NCI-H128 (cell line): ENCODE measurements around the gene CNGB1.
"Not testable (repeated sequence)": the region's sequence is repeated elsewhere in the genome, so short reads cannot be mapped to it uniquely, and the experiment has no call there.

Source experiments
- DNase-seq: peaks from one replicate; lab custom pipeline; 2025; ENCODE audit not compliant: unreplicated experiment; lab: John Stamatoyannopoulos, UW

CNGB1 gene

DNA sequence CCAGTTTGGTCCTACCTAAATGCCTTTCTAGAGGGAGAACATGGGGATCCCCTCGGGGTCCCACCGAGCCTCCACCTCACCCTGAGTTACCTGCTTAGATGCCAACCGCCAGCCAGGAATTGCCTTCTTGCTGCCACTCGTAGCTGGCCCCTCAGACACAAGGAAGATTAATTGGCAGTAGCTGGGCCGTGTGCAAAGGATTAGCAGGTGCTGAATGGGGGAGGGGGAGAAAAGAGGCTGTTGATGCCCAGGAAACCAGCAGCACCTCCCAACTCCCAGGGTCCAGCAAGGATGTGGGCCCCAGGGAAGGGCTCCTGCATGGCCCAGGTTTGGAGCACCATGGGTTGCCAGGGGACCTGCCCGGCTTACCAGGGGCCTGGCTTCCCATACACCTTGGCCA, at the start of gene CNGB1:
TSS of gene CNGB1 (minus strand) at position 159 of the 400 bp plus-strand sequence. CDS start 3,842 bp downstream, outside the sequence.
- DNase-seq = no peak

DNA sequence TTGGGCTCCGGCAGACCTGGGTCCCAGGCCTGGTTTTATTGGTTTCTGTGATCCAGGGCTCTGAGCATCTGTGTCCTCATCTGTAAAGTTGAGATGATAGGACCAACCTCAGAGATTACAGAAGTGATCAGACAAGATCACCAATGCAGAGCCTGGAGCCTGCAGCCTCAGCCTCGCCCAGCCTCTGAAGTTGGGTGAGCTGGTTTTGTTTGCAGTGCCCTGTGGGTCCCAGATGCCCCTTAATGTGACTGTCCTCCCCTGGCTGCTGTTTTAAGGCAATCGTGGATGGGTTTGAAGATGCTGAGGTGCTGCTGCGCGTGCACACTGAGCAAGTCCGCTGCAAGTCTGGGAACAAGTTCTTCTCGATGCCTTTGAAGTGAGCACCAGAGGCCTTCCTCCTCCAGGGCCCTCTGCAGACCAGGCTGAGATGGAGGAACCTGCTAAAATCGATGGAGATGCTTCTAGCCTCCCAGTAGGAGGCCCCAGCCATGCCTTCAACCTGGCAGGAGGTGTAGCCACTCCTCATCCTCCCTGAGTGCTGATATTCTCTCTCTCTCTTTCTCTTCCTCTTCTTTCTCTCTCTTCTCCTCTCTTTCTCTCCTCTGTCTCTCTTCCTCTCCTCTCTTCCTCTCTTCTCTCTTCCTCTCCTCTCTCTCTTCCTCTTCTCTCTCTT, 49.1 kb upstream of the CNGB1 start:
- no peak for DNase-seq

DNA sequence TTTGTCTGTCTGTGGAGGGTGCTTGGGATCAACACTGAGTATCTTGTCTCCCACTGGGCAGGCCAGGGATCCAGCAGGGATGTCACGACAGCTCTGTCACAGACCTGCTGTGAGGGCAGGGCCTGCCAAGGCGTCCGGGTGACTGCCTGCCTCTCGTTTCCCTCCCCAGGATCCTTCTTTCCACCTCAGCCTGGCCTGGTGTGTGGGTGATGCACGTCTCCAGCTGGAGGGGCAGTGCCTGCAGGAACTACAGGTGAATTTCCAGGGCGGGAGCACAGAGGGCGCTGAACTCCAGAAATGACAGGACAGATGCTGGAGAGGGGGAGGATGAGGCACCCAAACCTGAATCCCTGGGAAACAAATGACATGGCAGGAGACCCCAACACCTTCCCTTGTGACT, 47.9 kb upstream of the CNGB1 start:
- DNase-seq = no peak

DNA sequence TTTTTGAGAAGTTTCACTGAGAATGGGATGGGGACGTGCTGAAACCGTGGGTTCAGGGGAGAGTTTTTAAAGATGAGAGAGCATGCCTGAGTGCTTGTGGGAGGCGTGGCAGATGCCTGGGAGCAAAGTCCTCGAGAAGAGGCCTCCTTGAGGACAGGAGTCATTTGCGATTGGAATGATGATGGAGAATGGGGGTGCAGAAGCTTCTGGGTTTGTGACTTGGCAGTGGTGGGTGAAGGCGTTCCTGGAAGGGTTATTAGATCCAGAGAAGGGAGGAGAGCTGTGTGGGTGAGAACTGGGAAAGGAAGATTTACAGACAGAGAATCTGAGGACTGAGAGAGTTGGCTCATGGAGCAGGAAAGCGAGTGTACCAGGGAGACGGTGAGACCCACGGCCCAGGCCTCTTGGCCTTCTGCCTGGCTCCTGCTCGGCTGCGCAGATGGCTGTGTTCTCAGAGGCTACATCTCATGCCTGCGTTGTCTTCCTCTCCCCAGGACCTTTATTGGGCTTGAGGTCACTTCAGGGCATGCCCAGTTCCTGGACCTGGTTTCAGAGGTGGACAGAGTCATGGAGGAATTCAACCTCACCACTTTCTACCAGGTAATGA, 46.0 kb upstream of the CNGB1 start:
- no peak for DNase-seq

DNA sequence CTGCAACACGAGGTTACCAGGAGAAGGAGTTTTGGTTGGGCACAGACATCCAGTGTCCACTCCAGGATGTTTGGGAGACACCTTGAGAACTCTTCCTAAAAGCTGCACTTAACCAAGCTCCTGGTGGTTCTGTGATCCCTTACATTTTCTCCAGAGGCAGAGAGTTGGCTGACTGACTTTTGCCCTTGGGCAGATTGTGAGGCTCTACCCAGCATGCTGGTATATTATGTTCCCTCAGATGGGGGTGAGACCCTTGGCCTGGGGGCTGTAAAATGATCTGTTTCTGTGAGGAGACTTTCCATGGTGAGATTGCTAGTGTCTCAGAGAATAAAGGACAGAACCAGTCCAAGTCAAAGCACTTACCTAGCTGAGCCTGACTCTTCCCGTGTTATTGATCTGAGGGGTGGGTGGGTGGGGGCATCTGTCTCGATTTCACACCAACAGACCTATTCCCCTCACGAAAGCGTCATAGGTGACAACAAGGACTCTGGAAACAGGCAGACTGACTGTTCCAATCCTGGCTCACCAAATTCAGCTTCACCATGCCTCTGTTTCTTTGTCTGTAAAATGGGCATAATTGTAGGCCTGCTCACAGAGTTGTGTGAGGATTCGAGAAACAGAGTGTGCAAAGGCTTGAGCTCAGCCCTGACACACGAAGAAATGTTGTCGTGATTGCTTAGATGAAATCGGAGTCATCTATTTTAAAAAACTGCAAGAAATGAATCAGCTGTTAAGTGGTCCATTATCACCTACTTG, 42.5 kb upstream of the CNGB1 start:
- DNase-seq = no peak

DNA sequence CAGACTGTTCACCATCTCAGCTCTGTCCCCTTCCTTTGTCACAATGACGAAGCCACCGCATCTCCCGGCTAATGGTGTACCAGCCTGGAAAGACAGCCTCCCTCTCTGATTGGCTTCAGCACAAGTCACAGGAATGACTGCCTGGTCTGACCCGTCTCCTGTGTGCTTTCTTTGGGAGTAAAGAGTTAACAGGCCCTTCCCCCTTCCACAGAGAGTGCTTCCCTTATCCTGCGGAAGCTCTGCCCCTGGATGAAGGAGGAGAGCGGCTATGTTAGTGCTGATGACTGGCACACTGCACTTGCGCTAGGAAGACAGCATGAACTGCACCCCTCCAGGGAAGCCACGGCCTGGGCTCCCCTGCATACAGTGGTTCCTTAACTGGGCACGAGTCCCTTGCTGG, 41.6 kb upstream of the CNGB1 start:
- DNase-seq = no peak

DNA sequence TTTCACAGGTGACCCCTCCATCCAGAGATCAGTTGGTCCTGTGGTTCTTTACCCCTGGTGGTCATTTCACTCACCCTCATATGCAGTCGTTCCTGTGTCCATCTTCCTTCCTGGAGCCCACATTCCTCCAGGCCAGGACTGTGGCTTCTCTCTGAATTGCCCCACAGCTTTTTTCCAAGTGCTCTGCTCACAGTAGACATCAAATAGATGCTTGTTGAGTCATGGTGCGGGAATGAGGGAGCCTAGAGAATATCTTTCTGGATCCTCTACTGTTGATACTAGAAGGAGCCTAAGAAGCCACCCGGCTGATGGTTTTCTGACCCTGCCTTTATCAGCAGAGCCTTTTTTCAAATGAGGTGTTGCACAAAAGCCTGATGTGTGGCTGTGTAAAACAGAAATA, 40.7 kb upstream of the CNGB1 start:
- DNase-seq = no peak

DNA sequence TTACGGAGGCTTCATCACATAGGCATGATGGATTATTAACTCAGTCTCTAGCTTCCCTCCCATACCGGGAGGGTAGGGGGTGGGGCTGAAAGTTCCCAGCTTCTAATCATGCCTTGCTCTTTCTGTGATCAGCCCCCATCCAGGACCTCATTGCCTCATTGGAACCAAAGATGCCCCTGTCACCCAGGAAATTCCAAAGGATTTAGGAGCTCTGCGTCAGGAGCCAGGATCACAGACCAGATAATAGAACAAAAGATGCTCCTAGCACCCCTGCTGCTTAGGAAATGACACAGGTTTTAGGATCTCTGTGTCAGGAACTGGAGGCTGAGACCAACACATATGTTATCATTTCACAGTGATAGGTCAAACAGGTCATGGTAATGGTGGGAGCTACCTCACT, 40.0 kb upstream of the CNGB1 start:
- DNase-seq = no peak

DNA sequence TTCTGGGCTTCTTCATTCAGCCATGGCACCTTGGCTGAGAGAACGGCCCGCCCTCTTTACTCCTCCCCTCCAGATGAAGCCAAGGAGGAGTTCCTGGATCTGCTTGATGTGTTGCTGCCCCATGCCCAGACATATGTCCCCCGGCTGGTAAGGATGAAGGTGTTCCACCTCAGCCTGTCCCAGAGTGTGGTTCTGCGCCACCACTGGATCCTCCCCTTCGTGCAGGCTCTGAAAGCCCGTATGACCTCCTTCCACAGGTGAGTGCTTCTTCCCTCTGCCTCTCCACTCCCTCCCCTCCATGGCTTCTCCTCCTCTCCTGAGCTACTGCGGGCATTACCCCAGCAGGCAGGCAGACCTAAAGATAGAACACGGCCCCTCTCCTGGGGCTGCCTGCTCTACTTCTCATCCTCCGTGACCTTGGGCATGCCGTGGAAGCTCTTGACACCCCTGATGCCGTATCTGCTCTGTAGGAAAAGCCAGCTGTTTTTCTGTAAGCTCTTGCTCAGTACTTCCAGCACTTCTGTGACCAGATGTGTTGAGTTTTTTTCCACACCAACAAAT, 39.0 kb upstream of the CNGB1 start:
- DNase-seq = no peak

DNA sequence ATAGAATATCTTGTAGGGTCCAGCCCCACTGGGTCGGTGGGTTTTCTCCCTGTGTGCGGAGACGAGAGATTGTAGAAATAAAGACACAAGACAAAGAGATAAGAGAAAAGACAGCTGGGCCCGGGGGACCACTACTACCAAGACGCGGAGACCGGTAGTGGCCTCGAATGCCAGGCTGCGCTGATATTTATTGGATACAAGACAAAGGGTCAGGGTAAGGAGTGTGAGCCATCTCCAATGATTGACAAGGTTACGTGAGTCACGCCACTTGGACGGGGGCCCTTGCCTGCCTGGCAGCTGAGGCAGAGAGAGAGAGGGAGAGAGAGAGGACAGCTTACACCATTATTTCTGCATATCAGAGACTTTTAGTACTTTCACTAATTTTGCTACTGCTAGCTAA, 33.8 kb upstream of the CNGB1 start:
- not testable (repeated sequence) for DNase-seq

DNA sequence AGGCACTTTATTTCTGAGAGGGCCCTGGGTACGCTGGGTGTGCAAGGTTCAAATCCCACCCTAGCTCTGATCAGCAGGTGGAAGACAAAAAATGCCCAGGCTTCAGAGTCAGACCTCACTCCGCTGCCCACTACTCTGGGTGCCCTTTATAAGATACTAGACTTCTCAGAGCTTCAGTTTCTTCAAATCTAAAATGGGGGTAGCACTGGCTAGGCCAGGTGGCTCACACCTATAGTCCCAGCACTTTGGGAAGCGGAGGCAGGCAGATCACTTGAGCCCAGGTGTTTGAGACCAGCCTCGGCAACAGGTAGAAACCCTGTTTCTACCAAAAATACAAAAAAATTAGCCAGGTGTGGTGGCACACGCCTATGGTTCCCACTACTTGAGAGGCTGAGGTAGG, 32.0 kb upstream of the CNGB1 start:
- no peak for DNase-seq

DNA sequence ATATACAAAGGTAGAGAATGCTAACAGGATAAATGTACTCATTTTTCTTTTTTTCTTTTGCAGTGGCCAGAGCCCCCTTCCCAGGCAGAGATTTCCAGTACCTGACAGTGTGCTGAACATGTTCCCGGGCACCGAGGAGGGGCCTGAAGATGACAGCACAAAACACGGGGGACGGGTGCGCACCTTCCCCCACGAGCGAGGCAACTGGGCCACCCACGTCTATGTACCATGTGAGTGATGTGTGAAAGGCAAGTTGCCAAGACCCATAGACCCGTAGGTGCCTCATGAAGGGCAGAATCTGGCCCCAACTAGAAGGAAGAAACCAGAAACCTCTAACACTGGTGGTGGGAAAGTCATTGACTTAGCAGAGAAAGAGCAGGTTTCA, 31.5 kb upstream of the CNGB1 start:
- no peak for DNase-seq

DNA sequence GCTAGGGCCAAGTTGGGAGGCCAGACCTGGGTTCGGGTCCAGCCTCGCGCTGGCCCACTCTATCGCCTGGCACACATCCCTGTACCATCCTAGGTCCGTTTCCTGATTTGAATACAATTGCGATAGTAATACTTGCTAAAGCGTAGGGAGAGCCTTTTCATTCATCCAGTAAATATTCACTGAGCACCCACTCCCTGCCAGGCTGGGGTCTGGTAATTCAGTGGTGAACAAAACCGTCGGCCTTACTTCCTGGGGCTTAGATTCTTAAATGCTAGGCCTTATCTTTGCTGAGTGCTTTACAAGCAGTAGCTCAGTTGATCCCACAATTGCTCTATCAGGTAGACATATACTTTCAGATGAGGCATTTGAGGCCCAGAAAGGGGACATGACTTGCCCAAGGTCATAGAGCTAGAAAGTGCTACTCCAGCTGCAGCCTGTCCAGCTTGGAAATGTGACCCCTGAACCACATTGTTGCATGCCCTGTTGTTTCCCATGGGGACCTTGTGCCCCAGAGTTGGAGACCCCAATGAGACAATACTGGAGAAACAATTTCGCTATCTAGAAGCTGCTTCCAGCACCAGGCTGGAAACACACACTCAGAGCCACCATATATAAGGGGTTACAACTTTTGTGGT, 31.0 kb upstream of the CNGB1 start:
- no peak for DNase-seq

DNA sequence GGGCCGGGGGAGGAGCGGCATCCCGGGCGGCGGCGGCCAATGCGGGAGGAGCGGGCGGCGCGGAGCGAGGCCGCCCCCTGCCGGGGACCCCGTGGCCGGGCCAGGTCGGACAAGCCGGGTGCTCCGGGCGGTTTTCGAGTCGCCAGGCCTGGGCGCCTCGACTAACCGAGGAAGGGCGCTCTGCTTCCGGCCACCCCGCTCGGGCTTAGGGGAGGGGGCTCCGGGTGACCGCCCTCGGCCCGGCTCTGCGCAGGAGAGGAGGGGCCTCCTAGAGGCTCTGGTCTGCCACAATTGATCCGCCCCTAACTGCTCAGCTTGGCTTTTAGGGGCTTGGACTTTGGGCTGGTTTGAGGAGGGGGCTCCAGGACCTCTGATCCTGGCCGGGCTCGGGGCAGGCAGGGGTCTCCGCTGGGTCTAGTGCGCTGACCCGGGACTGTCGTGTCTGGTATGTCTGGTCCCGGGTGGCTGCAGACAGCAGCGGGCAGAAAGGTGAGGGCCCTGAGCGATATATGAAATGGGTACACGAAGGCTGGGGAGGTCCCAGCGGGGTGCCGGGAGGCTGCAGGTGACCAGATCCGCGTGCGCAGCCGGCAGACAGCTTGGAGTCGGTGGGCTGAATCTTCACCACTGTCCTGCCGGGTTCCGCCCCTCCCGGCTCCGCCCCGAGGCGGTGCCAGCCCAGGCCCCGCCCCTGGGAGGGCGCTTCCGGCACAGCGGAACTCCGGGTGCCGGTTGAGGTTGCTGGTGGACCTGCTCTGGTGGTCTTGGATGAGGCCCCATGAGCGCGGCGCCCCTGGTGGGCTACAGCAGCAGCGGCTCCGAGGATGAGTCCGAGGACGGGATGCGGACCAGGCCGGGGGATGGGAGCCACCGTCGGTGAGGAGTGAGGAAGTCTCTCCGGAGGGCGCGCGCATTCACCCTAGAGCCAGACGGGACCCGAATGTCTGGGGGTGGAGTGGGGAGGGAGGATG, 30.1 kb upstream of the CNGB1 start, which contains the start of gene USB1:
TSS of gene USB1 (plus strand) at position 702 of the 971 bp plus-strand sequence. CDS start at position 779, 77 bp downstream.
- DNase-seq = peak; percentile 54

DNA sequence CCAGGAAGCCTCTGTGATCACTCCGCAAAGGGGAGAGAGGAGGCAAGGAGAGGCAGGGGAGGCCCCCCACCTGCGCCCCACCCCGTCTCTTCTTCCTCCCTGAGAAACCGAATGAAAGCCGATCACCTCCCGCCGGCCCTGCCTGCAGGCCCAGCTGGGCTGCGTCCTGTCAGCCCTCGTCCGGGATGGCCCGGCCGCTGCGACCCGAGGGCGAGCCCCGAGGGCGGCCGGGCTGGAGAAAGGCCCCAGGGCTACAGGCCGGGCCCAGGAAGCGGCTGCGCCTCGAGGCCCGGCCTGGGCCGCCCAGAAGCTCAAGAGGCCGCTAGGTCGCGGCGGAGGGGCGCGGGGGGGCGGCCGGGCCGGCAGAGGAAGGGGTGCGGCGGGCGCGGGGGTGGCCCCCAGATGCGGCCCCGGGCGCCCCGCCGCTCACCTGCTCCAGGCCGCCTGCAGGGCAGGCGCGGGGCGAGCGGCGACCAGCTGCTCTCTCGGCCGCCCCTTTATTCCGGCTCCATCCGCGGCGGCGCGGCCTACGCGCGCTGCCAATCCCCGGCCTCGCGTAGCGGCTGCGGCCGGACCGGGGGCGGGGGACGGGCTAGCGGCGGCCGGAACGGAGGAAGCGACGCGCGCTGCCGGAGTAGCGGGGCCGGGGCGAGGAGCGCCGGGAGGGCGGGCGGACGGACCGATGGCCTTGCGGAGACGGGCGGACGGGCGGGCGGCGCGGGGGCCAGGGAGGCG, 29.2 kb upstream of the CNGB1 start, which contains the start of gene ZNF319:
TSS of gene ZNF319 (minus strand) at position 702 of the 735 bp plus-strand sequence. CDS start 2,407 bp downstream, outside the sequence.
- DNase-seq = no peak

DNA sequence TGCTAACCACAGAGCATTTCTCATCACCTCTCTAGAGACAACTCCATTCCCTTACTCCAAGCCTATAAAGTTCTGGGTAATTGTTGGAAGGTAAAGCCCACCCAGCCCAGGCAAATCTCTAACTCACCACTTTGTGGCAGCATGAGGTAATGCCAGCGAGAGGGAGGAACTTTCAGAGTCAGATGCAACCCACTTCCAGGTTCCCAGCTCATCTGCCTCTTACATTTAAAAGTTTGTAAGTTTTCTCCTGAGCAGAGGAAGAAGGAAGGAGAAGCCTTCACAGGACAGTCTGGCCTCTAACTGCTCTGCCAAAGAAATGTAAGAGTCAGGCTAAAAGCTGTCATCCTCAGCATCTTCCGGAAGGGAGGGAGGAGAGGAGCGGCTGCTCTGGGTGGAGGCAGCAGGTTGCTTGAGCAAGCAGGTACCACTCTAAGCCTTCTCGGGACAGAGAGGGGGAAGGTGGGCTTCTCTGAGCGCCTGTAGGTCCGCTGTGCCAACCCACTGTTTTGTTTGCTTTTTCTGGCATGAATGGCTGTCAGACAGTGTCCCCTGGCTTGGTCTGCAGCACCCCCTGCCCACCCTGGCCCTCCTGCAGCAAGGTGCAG, 28.5 kb upstream of the CNGB1 start:
- no peak for DNase-seq

DNA sequence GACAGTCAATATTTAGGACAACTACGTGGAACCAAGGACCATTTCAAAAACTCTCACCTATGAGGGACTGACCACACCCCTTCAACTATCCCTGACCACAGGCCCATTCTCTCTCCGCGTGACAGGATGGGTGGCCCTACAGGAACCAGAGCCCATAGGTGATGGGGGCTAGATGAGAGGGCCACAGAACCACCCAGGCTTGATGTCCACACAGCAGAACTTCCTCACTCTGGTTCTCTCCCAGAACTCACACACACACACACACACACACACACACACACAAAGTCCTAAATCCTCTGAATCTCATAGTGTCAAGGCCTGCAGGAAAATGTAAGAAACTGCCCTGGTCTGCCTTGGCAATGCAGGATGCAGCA, 28.1 kb upstream of the CNGB1 start:
- DNase-seq = no peak

DNA sequence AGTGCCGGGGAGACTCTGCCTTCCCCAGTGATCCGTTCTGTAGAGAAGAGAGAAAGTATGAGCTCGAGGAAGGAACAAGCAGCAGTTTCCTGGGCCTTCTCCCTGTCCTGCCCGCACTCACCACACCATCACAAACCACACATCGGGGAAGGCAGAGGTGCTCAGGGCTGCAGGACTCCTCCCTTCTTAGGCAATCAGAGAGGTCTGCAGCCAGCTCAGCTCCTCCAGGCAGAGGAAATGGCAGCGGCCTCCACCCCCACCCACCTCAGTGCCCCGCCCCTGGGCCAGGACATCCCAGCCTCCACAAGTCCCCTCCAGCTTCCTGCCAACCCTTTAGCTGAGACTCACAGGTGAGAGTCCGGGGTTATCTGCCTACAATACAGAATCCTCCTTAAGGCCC, 27.6 kb upstream of the CNGB1 start:
- DNase-seq = no peak
